Upper lobe of left lung (tissue), 6 donors: Measurements from ENCODE around the gene COL6A3. TPM values are rescaled to one million over a fixed set of nuclear protein-coding genes. Genes with fewer than 3 reads are reported as not detected.
A peak's percentile ranks its signal among the peaks of the same experiment; 100 is the strongest.
"Not testable (repeated sequence)": the region's sequence is repeated elsewhere in the genome, so short reads cannot be mapped to it uniquely, and the experiment has no call there.

Experiments used
- ATAC-seq, 2 donors: fragments of 200-7000 bp; cut with Tn5 transposase; one replicate each; pipeline ENCODE4 v1.9.1; 2022; ENCODE audit warnings: mild to moderate bottlenecking in 2 of 2, moderate library complexity in 2 of 2; ENCODE audit not compliant: low FRiP score in 2 of 2
- DNase-seq, 2 donors: peaks; one replicate each; pipeline ENCODE4 v3.0.0-alpha.2; 2019 to 2020
- H3K27ac ChIP-seq, 4 donors: fragments of 200-600 bp; sonication (generic); one replicate each; pipeline ENCODE4 v1.5.1; 2016 to 2019
- H3K27me3 ChIP-seq, 4 donors: fragments of 200-600 bp; sonication (generic); one replicate each; pipeline ENCODE4 v1.5.1; 2017 to 2019
- H3K36me3 ChIP-seq, 4 donors: fragments of 200-600 bp; sonication (generic); one replicate each; pipeline ENCODE4 v1.5.1; 2016 to 2019
- H3K4me1 ChIP-seq, 4 donors: fragments of 200-600 bp; sonication (generic); one replicate each; pipeline ENCODE4 v1.5.1; 2018 to 2019
- H3K4me3 ChIP-seq, 4 donors: fragments of 200-600 bp; sonication (generic); one replicate each; pipeline ENCODE4 v1.5.1; 2017 to 2019; ENCODE audit warnings: mild to moderate bottlenecking in 2 of 4, moderate library complexity in 1 of 4
- H3K9me3 ChIP-seq, 4 donors: fragments of 200-600 bp; sonication (generic); one replicate each; pipeline ENCODE4 v1.5.1; 2018 to 2019
- CTCF ChIP-seq, 6 experiments: fragments of 450-650 bp in 4 of 6; fragments of 200-600 bp in 2 of 6; sonication (generic) in 2 of 6; IDR thresholded peaks; one replicate each; pipeline ENCODE4 v1.5.1; 2016 to 2019; ENCODE audit warnings: antibody characterized with exemption in 6 of 6
- EP300 ChIP-seq, 4 donors: sonication (generic); formaldehyde crosslinking; IDR thresholded peaks; one replicate each; pipeline ENCODE4 v1.5.1; 2017; ENCODE audit warnings: antibody characterized with exemption in 4 of 4, control low read depth in 2 of 4
- POLR2A ChIP-seq, 4 donors: fragments of 450-650 bp; IDR thresholded peaks; one replicate each; pipeline ENCODE4 v1.5.1; 2016 to 2017; ENCODE audit warnings: antibody characterized with exemption in 4 of 4, mild to moderate bottlenecking in 2 of 4
- POLR2AphosphoS5 ChIP-seq, 2 donors: sonication (generic); formaldehyde crosslinking; IDR thresholded peaks; one replicate each; pipeline ENCODE4 v1.5.1; 2017; ENCODE audit warnings: antibody characterized with exemption in 2 of 2
- WGBS, 2 donors: methylation state at CpG; one replicate each; pipeline ENCODE4 v1.1.5; 2017 to 2018; 5-methylcytosine and 5-hydroxymethylcytosine counted together
- total RNA-seq, 6 donors: library from RNA; depleted of rRNA in 4 of 6; stranded (reverse); fragments of >200 nt in 4 of 6; gene quantifications; one replicate each; pipeline versions ENCODE4 v1.1.0 to v1.2.1, GENCODE V29; 2016 to 2021
- donor health status: DM: no; HTN: no; CAD: no; lungs with moderate emphysema.
- donor health status: DM: no; HTN: yes; CAD: no; lungs with severe emphysema.

COL6A3 gene
- total RNA-seq, 6 donors from 2014 or later = 34.4 to 199 (median 71.9) TPM

- peak overlapping the region in 3 of 4 donors; percentile 32 to 48 (median 46) for H3K4me3 ChIP-seq
- no peaks in the 10 kb centered on the region for H3K36me3 ChIP-seq
- TF ChIP-seq EP300 (IDR thresholded peaks at IDR 0.05) (no peak), CTCF (IDR thresholded peaks at IDR 0.05) (no peak), POLR2AphosphoS5 (IDR thresholded peaks at IDR 0.05) (no peak), POLR2A (IDR thresholded peaks at IDR 0.05) (no peak)
- H3K27me3 ChIP-seq = no peaks in the 10 kb centered on the region
- ATAC-seq (peak in 1 of 2 donors; percentile 25), DNase-seq (peak in 1 of 2 donors; percentile 49)
- no peaks in the 10 kb centered on the region for H3K9me3 ChIP-seq
- H3K4me1 ChIP-seq = no peaks in the 10 kb centered on the region
- peak overlapping the region; percentile 49 to 83 (median 80) for H3K27ac ChIP-seq
- 81 to 83% methylated on average over 6 to 7 of the region's 7 CpGs for WGBS, 2 donors
Measured at GRCh38 chr2:237412646-237412987, 1.3 kb downstream of the COL6A3 start.

GRCh38 chr2:237411683-237412423, 2.1 kb downstream of the COL6A3 start:
- ATAC-seq = peak in 1 of 2 donors; percentile 21
- Histone ChIP-seq H3K9me3 (no peaks in the 10 kb centered on the region), H3K4me1 (peaks cover 0 to 5% (median 0%) of the 10 kb centered on the region in 4 donors), H3K4me3 (peak overlapping the region in 3 of 4 donors; percentile 32 to 48 (median 46)), H3K36me3 (no peaks in the 10 kb centered on the region), H3K27me3 (no peaks in the 10 kb centered on the region), H3K27ac (peak overlapping the region; percentile 49 to 83 (median 80))
- WGBS, 2 donors = 70 to 79% methylated on average over 16 of the region's 16 CpGs
- peak in 1 of 4 donors; percentile 19 for TF ChIP-seq POLR2A (IDR thresholded peaks at IDR 0.05)
- peak in 1 of 2 donors; percentile 35 for TF ChIP-seq POLR2AphosphoS5 (IDR thresholded peaks at IDR 0.05)
- TF ChIP-seq EP300 (IDR thresholded peaks at IDR 0.05) = no peak
- TF ChIP-seq CTCF (IDR thresholded peaks at IDR 0.05) = no peak
- DNase-seq = peak in 1 of 2 donors; percentile 68

- ATAC-seq (no peak), DNase-seq (no peak)
- Histone ChIP-seq H3K27ac (peak overlapping the region; percentile 49 to 83 (median 80)), H3K9me3 (no peaks in the 10 kb centered on the region), H3K4me3 (peak overlapping the region in 2 of 4 donors; percentile 46 to 48), H3K27me3 (no peaks in the 10 kb centered on the region), H3K4me1 (peaks cover 0 to 5% (median 0%) of the 10 kb centered on the region in 4 donors), H3K36me3 (no peaks in the 10 kb centered on the region)
- 75 to 82% methylated on average over 12 of the region's 12 CpGs for WGBS, 2 donors
- TF ChIP-seq CTCF (IDR thresholded peaks at IDR 0.05) = no peak
- no peak for TF ChIP-seq POLR2AphosphoS5 (IDR thresholded peaks at IDR 0.05)
- TF ChIP-seq EP300 (IDR thresholded peaks at IDR 0.05) = no peak
- no peak for TF ChIP-seq POLR2A (IDR thresholded peaks at IDR 0.05)
Measured at GRCh38 chr2:237411092-237411601, 2.8 kb downstream of the COL6A3 start.

- 85 to 87% methylated on average over 2 of the region's 2 CpGs for WGBS, 2 donors
- DNase-seq, H3K9me3 ChIP-seq, H3K36me3 ChIP-seq, H3K4me1 ChIP-seq, ATAC-seq, H3K4me3 ChIP-seq, H3K27me3 ChIP-seq: not testable (repeated sequence)
- H3K27ac ChIP-seq = peak overlapping the region in 2 of 4 donors; percentile 10 to 45
Measured at GRCh38 chr2:237409263-237409662, 4.7 kb downstream of the COL6A3 start.

- Histone ChIP-seq H3K27ac (peak overlapping the region in 3 of 4 donors; percentile 8 to 45 (median 10)), H3K36me3 (no peaks in the 10 kb centered on the region), H3K9me3 (no peaks in the 10 kb centered on the region), H3K4me3 (no peak overlapping the region), H3K27me3 (no peaks in the 10 kb centered on the region), H3K4me1 (peaks cover 0 to 5% (median 0%) of the 10 kb centered on the region in 4 donors)
- 69 to 75% methylated on average over 3 to 8 of the region's 8 CpGs for WGBS, 2 donors
- TF ChIP-seq EP300 (IDR thresholded peaks at IDR 0.05) (no peak), POLR2AphosphoS5 (IDR thresholded peaks at IDR 0.05) (no peak), CTCF (IDR thresholded peaks at IDR 0.05) (no peak), POLR2A (IDR thresholded peaks at IDR 0.05) (no peak)
- DNase-seq (peak in 1 of 2 donors; percentile 63), ATAC-seq (peak in 1 of 2 donors; percentile 54)
Measured at GRCh38 chr2:237408335-237409000, 5.5 kb downstream of the COL6A3 start.
